Chondrocyte (in vitro differentiated cells): ENCODE results near the gene TMCC1. TPM values are rescaled to one million over a fixed set of nuclear protein-coding genes. Genes with fewer than 3 reads are reported as not detected.
"Not testable (repeated sequence)": the region's sequence is repeated elsewhere in the genome, so short reads cannot be mapped to it uniquely, and the experiment has no call there.

Experiments used
- DNase-seq: peaks from one replicate; pipeline ENCODE4 v3.0.0; 2021; ENCODE audit warnings: mixed read lengths, low spot score
- H3K27ac Mint-ChIP-seq: one replicate; pipeline ENCODE4 v1.8.0; 2021; ENCODE audit warnings: mild to moderate bottlenecking, moderate library complexity, mixed read lengths; ENCODE audit not compliant: unreplicated experiment
- H3K27me3 Mint-ChIP-seq: 2 replicates; pipeline ENCODE4 v1.8.0; 2021; ENCODE audit warnings: low read depth, mixed read lengths
- H3K36me3 Mint-ChIP-seq: 2 replicates; pipeline ENCODE4 v1.8.0; 2021; ENCODE audit warnings: low read depth, mixed read lengths
- H3K4me1 Mint-ChIP-seq: 2 replicates; pipeline ENCODE4 v1.8.0; 2021; ENCODE audit warnings: low read depth, mild to moderate bottlenecking, mixed read lengths
- H3K4me3 Mint-ChIP-seq: one replicate; pipeline ENCODE4 v1.8.0; 2021; ENCODE audit warnings: mild to moderate bottlenecking, moderate library complexity, mixed read lengths; ENCODE audit not compliant: unreplicated experiment
- H3K9me3 Mint-ChIP-seq: 2 replicates; pipeline ENCODE4 v1.8.0; 2021; ENCODE audit warnings: low read depth, mixed read lengths
- total RNA-seq: library from RNA; stranded (reverse); gene quantifications from 3 replicates; pipeline ENCODE4 v1.2.1, GENCODE V29; 2021
- TF ChIP-seq, protein P1 (sequence below): fragments of 200-600 bp; sonication (generic); IDR thresholded peaks from 2 replicates; pipeline ENCODE4 v1.5.0; 2021; ENCODE audit warnings: antibody characterized with exemption, mild to moderate bottlenecking, moderate library complexity

TMCC1 gene
- total RNA-seq, 1 donor from 2014 or later = 34.3 TPM

DNA sequence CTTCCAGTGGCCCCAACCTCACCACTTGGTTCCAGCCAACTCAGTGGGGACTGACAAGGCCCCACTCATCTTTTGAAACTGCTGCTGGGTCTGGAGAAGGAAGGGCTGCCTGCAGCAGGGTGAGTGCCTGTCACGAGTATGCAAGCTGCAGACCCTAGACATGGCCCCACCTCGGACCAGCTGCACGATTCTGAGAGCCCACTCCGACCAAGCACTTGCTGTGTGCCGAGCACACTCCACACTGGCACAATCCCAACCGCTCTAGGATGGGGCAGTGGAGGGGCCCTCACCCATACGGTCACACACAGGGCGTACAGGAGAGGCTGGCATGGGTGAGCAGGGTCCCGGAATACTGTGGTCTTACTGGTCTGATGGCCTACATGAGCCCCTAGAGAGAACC lies 279.1 kb downstream of the TMCC1 start:
- H3K4me3 Mint-ChIP-seq = no peak overlapping the region
- TF ChIP-seq, protein P1, sequence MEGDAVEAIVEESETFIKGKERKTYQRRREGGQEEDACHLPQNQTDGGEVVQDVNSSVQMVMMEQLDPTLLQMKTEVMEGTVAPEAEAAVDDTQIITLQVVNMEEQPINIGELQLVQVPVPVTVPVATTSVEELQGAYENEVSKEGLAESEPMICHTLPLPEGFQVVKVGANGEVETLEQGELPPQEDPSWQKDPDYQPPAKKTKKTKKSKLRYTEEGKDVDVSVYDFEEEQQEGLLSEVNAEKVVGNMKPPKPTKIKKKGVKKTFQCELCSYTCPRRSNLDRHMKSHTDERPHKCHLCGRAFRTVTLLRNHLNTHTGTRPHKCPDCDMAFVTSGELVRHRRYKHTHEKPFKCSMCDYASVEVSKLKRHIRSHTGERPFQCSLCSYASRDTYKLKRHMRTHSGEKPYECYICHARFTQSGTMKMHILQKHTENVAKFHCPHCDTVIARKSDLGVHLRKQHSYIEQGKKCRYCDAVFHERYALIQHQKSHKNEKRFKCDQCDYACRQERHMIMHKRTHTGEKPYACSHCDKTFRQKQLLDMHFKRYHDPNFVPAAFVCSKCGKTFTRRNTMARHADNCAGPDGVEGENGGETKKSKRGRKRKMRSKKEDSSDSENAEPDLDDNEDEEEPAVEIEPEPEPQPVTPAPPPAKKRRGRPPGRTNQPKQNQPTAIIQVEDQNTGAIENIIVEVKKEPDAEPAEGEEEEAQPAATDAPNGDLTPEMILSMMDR = no peak
- H3K36me3 Mint-ChIP-seq = no peaks in the 10 kb centered on the region
- no peak for DNase-seq
- H3K9me3 Mint-ChIP-seq = no peaks in the 10 kb centered on the region
- H3K27me3 Mint-ChIP-seq = no peaks in the 10 kb centered on the region
- peaks cover 67% of the 10 kb centered on the region for H3K4me1 Mint-ChIP-seq
- peak overlapping the region; percentile 36 for H3K27ac Mint-ChIP-seq

DNA sequence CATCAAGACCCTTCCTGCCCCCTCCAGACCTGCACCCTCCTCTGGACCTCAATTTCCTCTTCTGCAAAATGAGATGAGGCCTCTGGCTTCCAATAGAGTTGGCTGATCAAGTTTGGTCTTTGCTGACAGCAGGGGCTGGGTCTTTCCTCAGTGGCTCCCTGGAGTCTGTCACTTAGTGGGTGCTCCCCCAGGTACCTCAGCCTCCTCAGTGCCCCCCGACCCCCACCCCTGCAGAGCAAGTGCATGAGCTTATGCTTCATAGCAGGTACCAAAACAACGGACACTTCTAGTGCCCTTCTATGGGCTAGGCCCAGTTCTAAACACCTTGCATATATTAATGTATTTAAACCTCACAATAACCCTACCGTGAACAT lies 280.2 kb downstream of the TMCC1 start:
- no peaks in the 10 kb centered on the region for H3K9me3 Mint-ChIP-seq
- H3K36me3 Mint-ChIP-seq = no peaks in the 10 kb centered on the region
- no peaks in the 10 kb centered on the region for H3K27me3 Mint-ChIP-seq
- no peak overlapping the region for H3K4me3 Mint-ChIP-seq
- peaks cover 68% of the 10 kb centered on the region for H3K4me1 Mint-ChIP-seq
- TF ChIP-seq, protein P1 = no peak
- peak overlapping the region; percentile 66 for H3K27ac Mint-ChIP-seq
- DNase-seq = no peak

DNA sequence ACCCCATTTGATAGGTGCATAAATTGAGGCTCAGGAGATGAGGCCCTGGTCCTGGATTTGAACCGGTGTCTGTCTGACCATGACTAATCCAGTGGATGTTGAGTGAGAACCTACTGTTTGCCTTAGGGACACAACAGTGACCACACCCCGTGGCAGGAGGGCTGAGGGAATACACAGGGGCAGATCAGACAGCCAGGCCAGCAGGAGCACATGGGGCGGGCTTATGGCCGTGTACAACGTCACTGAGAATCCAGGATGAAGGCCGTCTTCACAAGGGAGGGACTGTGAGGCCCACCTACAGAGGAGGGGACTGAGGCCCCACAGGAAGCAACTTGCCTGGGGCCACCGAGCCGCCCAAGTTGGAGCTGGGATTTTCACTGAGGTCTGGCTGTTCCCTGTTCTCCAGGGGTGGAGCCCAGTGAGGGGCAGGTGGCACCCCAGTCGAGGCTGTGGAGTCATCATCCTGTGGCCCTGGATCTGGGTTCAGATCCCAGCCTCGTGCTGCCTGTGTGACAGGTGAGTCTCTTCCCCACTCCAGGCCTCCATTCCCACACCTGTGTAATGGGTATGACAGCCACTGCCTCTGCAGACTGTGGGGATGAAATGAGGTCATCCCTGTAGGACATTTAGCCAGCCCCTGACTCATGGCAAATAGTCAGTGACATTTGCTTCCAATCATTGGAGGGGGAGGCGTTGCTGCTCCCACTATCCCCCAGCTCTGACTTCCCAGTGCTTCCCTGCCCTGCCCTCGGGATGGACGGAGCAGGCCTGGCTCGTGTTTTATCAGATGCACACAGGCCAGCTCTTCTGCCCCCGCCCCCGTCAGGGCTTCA lies 280.8 kb downstream of the TMCC1 start:
- no peaks in the 10 kb centered on the region for H3K9me3 Mint-ChIP-seq
- no peaks in the 10 kb centered on the region for H3K36me3 Mint-ChIP-seq
- no peaks in the 10 kb centered on the region for H3K27me3 Mint-ChIP-seq
- H3K4me1 Mint-ChIP-seq = peaks cover 70% of the 10 kb centered on the region
- H3K4me3 Mint-ChIP-seq = no peak overlapping the region
- TF ChIP-seq, protein P1 = no peak
- DNase-seq = no peak
- H3K27ac Mint-ChIP-seq = peak overlapping the region; percentile 86

DNA sequence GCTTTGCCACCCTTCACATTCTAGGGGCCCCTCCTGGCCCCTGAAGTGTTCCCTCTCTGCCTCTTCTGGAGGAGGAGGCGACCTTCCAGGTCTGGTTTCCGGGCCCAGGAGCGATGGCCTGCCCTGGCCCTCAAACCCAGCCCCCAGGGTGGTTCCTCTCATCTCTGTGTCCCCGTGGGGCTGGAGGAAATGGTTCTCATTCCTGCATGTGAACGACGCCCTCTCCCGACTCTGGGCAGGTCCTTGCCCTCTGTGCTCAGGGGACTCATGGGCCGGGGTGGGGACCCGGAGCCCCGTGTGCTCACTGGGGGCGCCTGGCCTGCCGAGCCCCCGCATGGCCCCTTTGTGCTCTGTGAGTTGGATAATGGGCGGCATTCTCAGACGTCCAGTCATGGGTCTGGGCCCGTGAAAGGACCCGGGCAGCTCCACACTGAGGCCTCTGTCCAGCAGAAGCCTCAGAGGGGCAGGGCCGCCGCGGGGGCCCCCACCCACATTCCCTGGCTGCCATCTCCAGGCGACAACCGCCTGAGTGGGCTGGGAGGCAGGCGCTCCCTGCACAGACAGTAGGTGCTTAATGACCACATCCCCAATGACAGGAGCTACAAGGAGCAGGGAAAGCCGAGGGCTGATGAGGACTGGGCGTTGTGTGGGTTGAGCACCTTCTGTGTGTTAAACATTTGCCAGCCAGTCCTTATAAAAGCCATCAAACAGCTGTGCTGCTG lies 281.5 kb downstream of the TMCC1 start:
- Mint-ChIP-seq H3K9me3 (no peaks in the 10 kb centered on the region), H3K27me3 (no peaks in the 10 kb centered on the region), H3K27ac (peak overlapping the region; percentile 86), H3K36me3 (no peaks in the 10 kb centered on the region), H3K4me3 (peak overlapping the region; percentile 16), H3K4me1 (peaks cover 76% of the 10 kb centered on the region)
- no peak for DNase-seq
- TF ChIP-seq, protein P1 = peak; percentile 43

DNA sequence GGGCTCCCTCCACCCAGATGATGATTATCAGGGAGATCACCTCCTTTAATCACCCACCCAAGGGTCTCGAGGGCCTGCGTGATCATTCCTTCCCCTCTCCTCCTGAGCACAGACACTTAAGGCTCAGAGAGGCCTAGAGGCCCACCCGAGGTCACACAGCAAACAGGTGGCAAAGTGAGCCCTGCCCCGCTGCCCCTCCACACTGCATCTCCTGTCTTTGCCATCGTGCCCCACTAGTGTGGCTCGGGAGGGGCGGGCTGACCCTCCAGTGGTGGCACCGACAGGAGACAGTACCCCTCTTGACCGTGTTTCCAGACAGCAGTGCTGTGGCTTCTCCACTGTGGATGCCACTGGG lies 282.1 kb downstream of the TMCC1 start:
- TF ChIP-seq, protein P1 = no peak
- Mint-ChIP-seq H3K27me3 (no peaks in the 10 kb centered on the region), H3K9me3 (no peaks in the 10 kb centered on the region), H3K4me1 (peaks cover 73% of the 10 kb centered on the region), H3K27ac (peak overlapping the region; percentile 86), H3K4me3 (no peak overlapping the region), H3K36me3 (no peaks in the 10 kb centered on the region)
- no peak for DNase-seq

DNA sequence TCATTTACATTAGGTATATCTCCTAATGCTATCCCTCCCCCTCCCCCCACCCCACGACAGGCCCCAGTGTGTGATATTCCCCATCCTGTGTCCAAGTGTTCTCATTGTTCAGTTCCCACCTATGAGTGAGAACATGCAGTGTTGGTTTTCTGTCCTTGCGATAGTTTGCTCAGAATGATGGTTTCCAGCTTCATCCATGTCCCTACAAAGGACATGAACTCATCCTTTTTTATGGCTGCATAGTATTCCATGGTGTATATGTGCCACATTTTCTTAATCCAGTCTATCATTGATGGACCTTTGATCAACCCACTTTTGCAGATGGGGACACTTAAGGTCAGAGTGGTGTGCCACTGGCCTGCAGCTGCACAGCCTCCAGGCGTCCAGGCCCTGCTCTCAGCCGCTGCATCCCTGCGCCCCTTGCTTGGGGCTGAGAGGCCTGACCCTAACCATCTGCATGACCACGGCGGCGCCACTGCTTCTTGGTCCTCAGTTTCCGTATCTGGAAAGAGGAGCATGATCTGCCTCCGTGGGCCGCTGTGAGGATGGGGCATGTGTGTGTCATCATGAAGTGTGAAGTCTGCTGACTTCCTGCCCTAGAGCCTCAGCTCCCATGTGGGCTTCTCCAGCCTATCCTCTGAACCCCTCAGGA lies 282.6 kb downstream of the TMCC1 start:
- not testable (repeated sequence) for DNase-seq, H3K36me3 Mint-ChIP-seq, H3K9me3 Mint-ChIP-seq, H3K27me3 Mint-ChIP-seq, H3K4me3 Mint-ChIP-seq
- H3K27ac Mint-ChIP-seq = peak overlapping the region; percentile 86
- peaks cover 68% of the 10 kb centered on the region for H3K4me1 Mint-ChIP-seq
